HG03432 (cell line): Measurements from ENCODE around the gene POU2AF2.
"Not testable (repeated sequence)": the region's sequence is repeated elsewhere in the genome, so short reads cannot be mapped to it uniquely, and the experiment has no call there.

Experiments
- ATAC-seq: cut with Tn5 transposase; IDR thresholded peaks from one replicate; pipeline ENCODE4 v1.9.1; 2021; ENCODE audit warnings: mild to moderate bottlenecking, moderate library complexity; ENCODE audit not compliant: unreplicated experiment

Gene POU2AF2

GRCh38 chr11:111301004-111301841 is 55.7 kb downstream of the POU2AF2 start:
- ATAC-seq = no peak

- ATAC-seq = no peak
These were observed 56.3 kb downstream of the POU2AF2 start for GRCh38 chr11:111301842-111302118.

GRCh38 chr11:111302298-111302697 is 56.8 kb downstream of the POU2AF2 start:
- no peak for ATAC-seq

GRCh38 chr11:111303461-111303860 is 57.9 kb downstream of the POU2AF2 start:
- ATAC-seq = no peak

- ATAC-seq = no peak
These were observed 59.8 kb downstream of the POU2AF2 start for GRCh38 chr11:111305162-111305802.

GRCh38 chr11:111305876-111306275 is 60.4 kb downstream of the POU2AF2 start:
- no peak for ATAC-seq

GRCh38 chr11:111306321-111306720 is 60.8 kb downstream of the POU2AF2 start:
- ATAC-seq = no peak

- no peak for ATAC-seq
These were observed 62.1 kb downstream of the POU2AF2 start for GRCh38 chr11:111307472-111308108.

- ATAC-seq = no peak
These were observed 62.6 kb downstream of the POU2AF2 start for GRCh38 chr11:111308140-111308539.

- no peak for ATAC-seq
These were observed 63.8 kb downstream of the POU2AF2 start for GRCh38 chr11:111309215-111309915.

- ATAC-seq = no peak
These were observed 64.6 kb downstream of the POU2AF2 start for GRCh38 chr11:111310088-111310487.

GRCh38 chr11:111310723-111311122 is 65.2 kb downstream of the POU2AF2 start:
- ATAC-seq = no peak

GRCh38 chr11:111312076-111312475 is 66.6 kb downstream of the POU2AF2 start:
- ATAC-seq = no peak

- ATAC-seq = no peak
These were observed 73.8 kb downstream of the POU2AF2 start for GRCh38 chr11:111319296-111319695.

- not testable (repeated sequence) for ATAC-seq
These were observed 74.7 kb downstream of the POU2AF2 start for GRCh38 chr11:111320199-111320598.

- ATAC-seq = no peak
These were observed 75.4 kb downstream of the POU2AF2 start for GRCh38 chr11:111320728-111321568.

- no peak for ATAC-seq
These were observed 77.0 kb downstream of the POU2AF2 start for GRCh38 chr11:111322534-111322933.

- no peak for ATAC-seq
These were observed 78.8 kb downstream of the POU2AF2 start for GRCh38 chr11:111324277-111324720.

GRCh38 chr11:111325259-111325658 is 79.7 kb downstream of the POU2AF2 start:
- ATAC-seq = no peak

- ATAC-seq = no peak
These were observed 81.3 kb downstream of the POU2AF2 start for GRCh38 chr11:111326824-111327223.
